MCF 10A (cell line): ENCODE measurements around the gene AXIN2. TPM values are rescaled to one million over a fixed set of nuclear protein-coding genes. Genes with fewer than 3 reads are reported as not detected.

Experiments
- BruUV-seq: library from RNA; stranded (reverse); fragments of 400-500 nt; replicated peaks from 2 replicates; lab custom pipeline; 2021; lab: Mats Ljungman, UMichigan
- CTCF ChIA-PET: fragments of 300-600 bp; sonication (Branson Sonifier 250); formaldehyde crosslinking; extraction: SDS; loops from one replicate; lab custom pipeline; 2021; ENCODE audit warnings: antibody characterized with exemption, inconsistent platforms; lab: Yijun Ruan, JAX
- POLR2A ChIA-PET: fragments of 300-600, 350-650 bp; sonication (Branson Sonifier 250); formaldehyde crosslinking; extraction: SDS; loops from one replicate; lab custom pipeline; 2020; ENCODE audit warnings: antibody characterized with exemption, inconsistent platforms; lab: Yijun Ruan, JAX
- DNase-seq: peaks from one replicate; pipeline ENCODE4 v3.0.0-alpha.2; 2018; ENCODE audit not compliant: unreplicated experiment
- H3K27ac Mint-ChIP-seq: one replicate; pipeline ENCODE4 v1.8.0; 2022; ENCODE audit warnings: mild to moderate bottlenecking, low read depth, mixed read lengths; ENCODE audit not compliant: unreplicated experiment
- H3K27me3 Mint-ChIP-seq: one replicate; pipeline ENCODE4 v1.8.0; 2022; ENCODE audit warnings: mixed read lengths; ENCODE audit not compliant: insufficient read depth, unreplicated experiment
- H3K36me3 Mint-ChIP-seq: one replicate; pipeline ENCODE4 v1.8.0; 2022; ENCODE audit warnings: mild to moderate bottlenecking, moderate library complexity, mixed read lengths; ENCODE audit not compliant: insufficient read depth, unreplicated experiment
- H3K4me1 Mint-ChIP-seq: one replicate; pipeline ENCODE4 v1.8.0; 2022; ENCODE audit warnings: mixed read lengths; ENCODE audit not compliant: insufficient read depth, unreplicated experiment
- H3K4me3 Mint-ChIP-seq: one replicate; pipeline ENCODE4 v1.8.0; 2022; ENCODE audit warnings: mild to moderate bottlenecking, moderate library complexity, mixed read lengths; ENCODE audit not compliant: unreplicated experiment
- H3K9me3 Mint-ChIP-seq: one replicate; pipeline ENCODE4 v1.8.0; 2022; ENCODE audit warnings: mixed read lengths; ENCODE audit not compliant: unreplicated experiment
- CTCF ChIP-seq: fragments of 200-600 bp; IDR thresholded peaks from one replicate; pipeline ENCODE4 v1.8.0; 2022; ENCODE audit warnings: antibody characterized with exemption, mild to moderate bottlenecking; ENCODE audit not compliant: unreplicated experiment
- intact Hi-C: fragments of 100-400 bp; cut with micrococcal nuclease; formaldehyde crosslinking; loops from 2 replicates; pipeline ENCODE4 v1.14.1; 2022
- total RNA-seq: library from RNA; stranded (reverse); gene quantifications from 2 replicates; pipeline ENCODE4 v1.2.3, GENCODE V29; 2022

AXIN2 gene
- total RNA-seq, 1 experiment from 2014 or later: 0.16 TPM

GRCh38 chr17:65548269-65548969 lies 13.0 kb downstream of the AXIN2 start:
- Mint-ChIP-seq H3K9me3 (no peaks in the 10 kb centered on the region), H3K27me3 (no peaks in the 10 kb centered on the region), H3K27ac (no peak overlapping the region), H3K4me1 (no peaks in the 10 kb centered on the region), H3K4me3 (no peak overlapping the region), H3K36me3 (peaks cover 5% of the 10 kb centered on the region)
- BruUV-seq: no TSS peak
- intact Hi-C loops: no loop called here
- no peak for TF ChIP-seq CTCF
- POLR2A ChIA-PET: no interaction called here
- CTCF ChIA-PET: no interaction called here
- no peak for DNase-seq

- no peak for TF ChIP-seq CTCF
- Mint-ChIP-seq H3K36me3 (peaks cover 5% of the 10 kb centered on the region), H3K27ac (no peak overlapping the region), H3K27me3 (no peaks in the 10 kb centered on the region), H3K9me3 (no peaks in the 10 kb centered on the region), H3K4me1 (no peaks in the 10 kb centered on the region), H3K4me3 (no peak overlapping the region)
- intact Hi-C loops: no loop called here
- ChIA-PET CTCF (no interaction called here), POLR2A (no interaction called here)
- no peak for DNase-seq
- no TSS peak for BruUV-seq
Observed at GRCh38 chr17:65547253-65547670, 14.2 kb downstream of the AXIN2 start.

- Mint-ChIP-seq H3K27ac (no peak overlapping the region), H3K4me3 (no peak overlapping the region), H3K36me3 (peaks cover 5% of the 10 kb centered on the region), H3K27me3 (no peaks in the 10 kb centered on the region), H3K9me3 (no peaks in the 10 kb centered on the region), H3K4me1 (no peaks in the 10 kb centered on the region)
- ChIA-PET CTCF (no interaction called here), POLR2A (no interaction called here)
- no peak for TF ChIP-seq CTCF
- DNase-seq: no peak
- no TSS peak for BruUV-seq
- intact Hi-C loops: no loop called here
Observed at GRCh38 chr17:65546579-65546978, 14.9 kb downstream of the AXIN2 start.

GRCh38 chr17:65545705-65546523 lies 15.5 kb downstream of the AXIN2 start:
- H3K4me3 Mint-ChIP-seq: no peak overlapping the region
- DNase-seq: no peak
- H3K36me3 Mint-ChIP-seq: peaks cover 5% of the 10 kb centered on the region
- no TSS peak for BruUV-seq
- no peak overlapping the region for H3K27ac Mint-ChIP-seq
- intact Hi-C loops: no loop called here
- H3K9me3 Mint-ChIP-seq: no peaks in the 10 kb centered on the region
- H3K4me1 Mint-ChIP-seq: no peaks in the 10 kb centered on the region
- no peak for TF ChIP-seq CTCF
- ChIA-PET CTCF (interaction anchor here (0.6 to 0.7 kb wide), 2 partner anchors 10 to 634 kb away, joined by 3 to 4 read pairs; no protein-coding TSS in a partner anchor), POLR2A (no interaction called here)
- no peaks in the 10 kb centered on the region for H3K27me3 Mint-ChIP-seq
